WTC11 (cell line): ENCODE data around the gene PRKRIP1.

Experiments used
- ARID4B ChIP-seq: sonication (generic); formaldehyde crosslinking; IDR thresholded peaks from 2 replicates; pipeline ENCODE4 v1.8.0; 2023; ENCODE audit warnings: missing genetic modification reagents, mild to moderate bottlenecking, borderline replicate concordance
- CTCF ChIP-seq: fragments of 200-600 bp; IDR thresholded peaks from 2 replicates; pipeline ENCODE4 v1.8.0; 2022; ENCODE audit warnings: antibody characterized with exemption
- OVOL2 ChIP-seq: fragments of 250-450 bp; sonication (Bioruptor Pico); IDR thresholded peaks from 2 replicates; pipeline ENCODE4 v1.9.0; 2021; ENCODE audit warnings: mild to moderate bottlenecking, borderline replicate concordance
- SP1 ChIP-seq: sonication (generic); formaldehyde crosslinking; conservative IDR thresholded peaks from 2 replicates; pipeline ENCODE4 v1.8.1; 2022; ENCODE audit warnings: missing genetic modification reagents
- ZNF232 ChIP-seq: sonication (generic); formaldehyde crosslinking; IDR thresholded peaks from 2 replicates; pipeline ENCODE4 v1.8.0; 2022; ENCODE audit warnings: mild to moderate bottlenecking, missing genetic modification reagents
- ZNF396 ChIP-seq: fragments of 250-450 bp; sonication (Bioruptor Pico); IDR thresholded peaks from 2 replicates; pipeline ENCODE4 v1.8.0; 2021; ENCODE audit warnings: mild to moderate bottlenecking, moderate library complexity, borderline replicate concordance
- ZSCAN18 ChIP-seq: fragments of 250-450 bp; sonication (Bioruptor Pico); IDR thresholded peaks from 2 replicates; pipeline ENCODE4 v2.1.2; 2022; ENCODE audit warnings: mild to moderate bottlenecking, moderate library complexity

- TF ChIP-seq ZNF232 (CRISPR knock-in tag) (no peak), OVOL2 (CRISPR knock-in tag) (no peak), ARID4B (CRISPR knock-in tag) (no peak), CTCF (no peak), ZSCAN18 (CRISPR knock-in tag) (no peak), SP1 (CRISPR knock-in tag) (no peak), ZNF396 (CRISPR knock-in tag) (no peak)
Measured at GRCh38 chr7:102410918-102411317, 14.8 kb downstream of the PRKRIP1 start.
